Trophoblast cell (in vitro differentiated cells and primary cell): Measurements from ENCODE around the gene LIPG.
A peak's percentile ranks its signal among the peaks of the same experiment; 100 is the strongest.

Experiments
- DNase-seq, 2 donors: peaks; one replicate each; pipeline ENCODE4 v3.0.0-alpha.2; 2016
- H2AFZ ChIP-seq: 2 replicates; pipeline ENCODE4 v1.6.1; 2013; ENCODE audit warnings: low read length, moderate library complexity, mild to moderate bottlenecking; ENCODE audit not compliant: insufficient read depth, poor library complexity
- H2AK5ac ChIP-seq: 2 replicates; pipeline ENCODE4 v1.6.1; 2013; ENCODE audit warnings: mild to moderate bottlenecking, low read length
- H2BK120ac ChIP-seq: 2 replicates; pipeline ENCODE4 v1.6.1; 2013; ENCODE audit warnings: low read length, mild to moderate bottlenecking, moderate library complexity; ENCODE audit not compliant: insufficient read depth, poor library complexity
- H2BK12ac ChIP-seq: 2 replicates; pipeline ENCODE4 v1.6.1; 2013; ENCODE audit warnings: mild to moderate bottlenecking, low read length, moderate library complexity
- H2BK5ac ChIP-seq: 2 replicates; pipeline ENCODE4 v1.6.1; 2013; ENCODE audit warnings: low read length, low read depth, moderate library complexity, mild to moderate bottlenecking; ENCODE audit not compliant: poor library complexity
- H3K14ac ChIP-seq: 2 replicates; pipeline ENCODE4 v1.6.1; 2013; ENCODE audit warnings: mild to moderate bottlenecking, low read length
- H3K18ac ChIP-seq: 2 replicates; pipeline ENCODE4 v1.6.1; 2013; ENCODE audit warnings: mild to moderate bottlenecking, low read length
- H3K23ac ChIP-seq: 2 replicates; pipeline ENCODE4 v1.6.1; 2013; ENCODE audit warnings: low read length
- H3K27ac ChIP-seq: 2 replicates; pipeline ENCODE4 v1.5.1; 2013; ENCODE audit warnings: low read depth, mild to moderate bottlenecking, inconsistent platforms, low read length, moderate library complexity
- H3K27me3 ChIP-seq: 2 replicates; pipeline ENCODE4 v1.6.1; 2013; ENCODE audit warnings: inconsistent platforms, mild to moderate bottlenecking, low read length, moderate library complexity; ENCODE audit not compliant: insufficient read depth
- H3K36me3 ChIP-seq, 2 experiments: 1 replicate in 1 of 2; 2 replicates in 1 of 2; pipeline ENCODE4 v1.6.1; 2013; ENCODE audit warnings: low read length in 2 of 2, mild to moderate bottlenecking in 2 of 2, moderate library complexity in 1 of 2; ENCODE audit not compliant: insufficient read depth in 2 of 2, control insufficient read depth in 1 of 2
- H3K4ac ChIP-seq: 2 replicates; pipeline ENCODE4 v1.6.1; 2013; ENCODE audit warnings: low read depth, mild to moderate bottlenecking, low read length, moderate library complexity
- H3K4me1 ChIP-seq, 2 experiments: 1 replicate in 1 of 2; 2 replicates in 1 of 2; pipeline ENCODE4 v1.6.1; 2013; ENCODE audit warnings: low read length in 2 of 2, mild to moderate bottlenecking in 2 of 2, moderate library complexity in 1 of 2; ENCODE audit not compliant: insufficient read depth in 2 of 2, control insufficient read depth in 1 of 2
- H3K4me2 ChIP-seq: 2 replicates; pipeline ENCODE4 v1.6.1; 2013; ENCODE audit warnings: inconsistent platforms, mild to moderate bottlenecking, low read length, moderate library complexity
- H3K4me3 ChIP-seq: 2 replicates; pipeline ENCODE4 v1.5.1; 2013; ENCODE audit warnings: mild to moderate bottlenecking, low read depth, low read length, inconsistent platforms
- H3K79me1 ChIP-seq: one replicate; pipeline ENCODE4 v1.6.1; 2013; ENCODE audit warnings: low read length
- H3K79me2 ChIP-seq: 2 replicates; pipeline ENCODE4 v1.6.1; 2013; ENCODE audit warnings: low read length, mild to moderate bottlenecking; ENCODE audit not compliant: control insufficient read depth, insufficient read depth, poor library complexity
- H3K9ac ChIP-seq: 2 replicates; pipeline ENCODE4 v1.6.1; 2013; ENCODE audit warnings: mild to moderate bottlenecking, low read length
- H3K9me3 ChIP-seq: 2 replicates; pipeline ENCODE4 v1.6.1; 2013; ENCODE audit warnings: low read depth, mild to moderate bottlenecking, control low read depth, inconsistent platforms, low read length; ENCODE audit not compliant: insufficient read depth
- H4K12ac ChIP-seq: 2 replicates; pipeline ENCODE4 v1.6.1; 2013; ENCODE audit warnings: low read depth, mild to moderate bottlenecking, low read length, moderate library complexity
- H4K8ac ChIP-seq: 2 replicates; pipeline ENCODE4 v1.6.1; 2013; ENCODE audit warnings: low read depth, mild to moderate bottlenecking, low read length, moderate library complexity
- H4K91ac ChIP-seq: one replicate; pipeline ENCODE4 v1.6.1; 2013; ENCODE audit warnings: low read depth, mild to moderate bottlenecking, low read length, moderate library complexity
- WGBS: extraction: QIAGEN DNeasy Blood & Tissue Kit; methylation state at CpG from one replicate; pipeline ENCODE4 v1.1.7; 2013; ENCODE audit warnings: missing lambda C conversion rate; ENCODE audit not compliant: insufficient read length, insufficient coverage; ENCODE audit errors: extremely low coverage; 5-methylcytosine and 5-hydroxymethylcytosine counted together

LIPG gene

GRCh38 chr18:49597157-49597931 is 35.5 kb downstream of the LIPG start:
- H2AK5ac ChIP-seq, result no peak overlapping the region
- peaks cover 2% of the 10 kb centered on the region for H3K79me1 ChIP-seq
- H4K12ac ChIP-seq, result no peak overlapping the region
- no peaks in the 10 kb centered on the region for H3K9me3 ChIP-seq
- H4K91ac ChIP-seq, result no peak overlapping the region
- H2BK12ac ChIP-seq, result no peak overlapping the region
- WGBS, result no CpG with 5 or more reads among the region's 8 CpGs
- H4K8ac ChIP-seq, result no peak overlapping the region
- peaks cover 0 to 3% of the 10 kb centered on the region in 2 experiments for H3K4me1 ChIP-seq
- H2BK120ac ChIP-seq, result no peak overlapping the region
- no peaks in the 10 kb centered on the region for H3K27me3 ChIP-seq
- no peak overlapping the region for H3K4me2 ChIP-seq
- no peak overlapping the region for H2AFZ ChIP-seq
- H2BK5ac ChIP-seq, result no peak overlapping the region
- H3K4me3 ChIP-seq, result no peak overlapping the region
- H3K18ac ChIP-seq, result no peak overlapping the region
- no peak overlapping the region for H3K9ac ChIP-seq
- no peak overlapping the region for H3K4ac ChIP-seq
- no peak overlapping the region for H3K14ac ChIP-seq
- H3K27ac ChIP-seq, result no peak overlapping the region
- no peaks in the 10 kb centered on the region for H3K79me2 ChIP-seq
- DNase-seq, result peak; percentile 97 to 99
- H3K36me3 ChIP-seq, result no peaks in the 10 kb centered on the region
- no peak overlapping the region for H3K23ac ChIP-seq

DNA sequence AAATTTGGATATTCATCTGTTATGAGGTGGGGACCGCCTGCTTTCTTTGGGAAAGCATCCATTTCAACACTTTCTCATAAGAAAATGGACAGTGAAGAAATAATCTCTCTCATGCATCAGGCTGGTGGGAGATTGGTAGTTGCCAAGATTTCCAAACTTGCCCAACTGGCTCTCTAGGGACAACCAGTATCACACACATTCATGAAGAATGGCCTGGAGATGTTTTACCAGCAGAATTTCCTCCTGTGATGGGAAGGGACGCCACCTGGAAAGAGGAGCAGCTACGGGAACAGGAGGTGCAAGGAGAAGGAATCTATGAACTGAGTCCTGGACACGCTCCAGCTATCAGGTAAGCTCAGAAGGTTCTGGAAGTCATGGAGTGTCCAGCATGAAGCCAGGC is 39.4 kb downstream of the LIPG start:
- H3K79me2 ChIP-seq, result no peaks in the 10 kb centered on the region
- no peak overlapping the region for H2BK5ac ChIP-seq
- H3K23ac ChIP-seq, result peak overlapping the region; percentile 71
- no peaks in the 10 kb centered on the region for H3K27me3 ChIP-seq
- H4K8ac ChIP-seq, result no peak overlapping the region
- H4K12ac ChIP-seq, result no peak overlapping the region
- no peak overlapping the region for H4K91ac ChIP-seq
- no peak overlapping the region for H3K4ac ChIP-seq
- H3K18ac ChIP-seq, result no peak overlapping the region
- no peak overlapping the region for H3K4me2 ChIP-seq
- peak; percentile 77 to 88 for DNase-seq
- no CpG with 5 or more reads among the region's 4 CpGs for WGBS
- H2BK120ac ChIP-seq, result no peak overlapping the region
- no peak overlapping the region for H3K27ac ChIP-seq
- no peak overlapping the region for H2AK5ac ChIP-seq
- no peaks in the 10 kb centered on the region for H3K9me3 ChIP-seq
- H3K14ac ChIP-seq, result no peak overlapping the region
- no peak overlapping the region for H3K9ac ChIP-seq
- H3K36me3 ChIP-seq, result no peaks in the 10 kb centered on the region
- no peak overlapping the region for H3K4me3 ChIP-seq
- no peak overlapping the region for H2AFZ ChIP-seq
- peaks cover 0 to 3% of the 10 kb centered on the region in 2 experiments for H3K4me1 ChIP-seq
- H3K79me1 ChIP-seq, result peaks cover 2% of the 10 kb centered on the region
- H2BK12ac ChIP-seq, result no peak overlapping the region

GRCh38 chr18:49608366-49609255 is 46.8 kb downstream of the LIPG start:
- Histone ChIP-seq H3K18ac (no peak overlapping the region), H3K4me1 (peaks cover 0 to 2% of the 10 kb centered on the region in 2 experiments), H2AFZ (no peak overlapping the region), H3K9ac (no peak overlapping the region), H3K4me3 (no peak overlapping the region), H2BK12ac (no peak overlapping the region), H3K9me3 (no peaks in the 10 kb centered on the region), H2AK5ac (no peak overlapping the region), H3K27me3 (no peaks in the 10 kb centered on the region), H4K91ac (no peak overlapping the region), H4K12ac (no peak overlapping the region), H3K79me1 (no peaks in the 10 kb centered on the region), H3K4ac (no peak overlapping the region), H3K23ac (no peak overlapping the region), H3K36me3 (no peaks in the 10 kb centered on the region), H2BK120ac (no peak overlapping the region), H4K8ac (no peak overlapping the region), H3K14ac (no peak overlapping the region), H3K79me2 (no peaks in the 10 kb centered on the region), H3K4me2 (no peak overlapping the region), H2BK5ac (no peak overlapping the region), H3K27ac (no peak overlapping the region)
- no CpG with 5 or more reads among the region's 4 CpGs for WGBS
- no peak for DNase-seq

- WGBS, result no CpG with 5 or more reads among the region's 3 CpGs
- H2BK5ac ChIP-seq, result no peak overlapping the region
- no peaks in the 10 kb centered on the region for H3K36me3 ChIP-seq
- no peak overlapping the region for H4K91ac ChIP-seq
- H3K4me3 ChIP-seq, result no peak overlapping the region
- H3K79me1 ChIP-seq, result no peaks in the 10 kb centered on the region
- H3K9me3 ChIP-seq, result no peaks in the 10 kb centered on the region
- peaks cover 0 to 2% of the 10 kb centered on the region in 2 experiments for H3K4me1 ChIP-seq
- no peak overlapping the region for H2BK12ac ChIP-seq
- H3K4ac ChIP-seq, result no peak overlapping the region
- no peak overlapping the region for H4K12ac ChIP-seq
- no peak overlapping the region for H3K27ac ChIP-seq
- DNase-seq, result peak in 1 of 2 donors; percentile 30
- H3K27me3 ChIP-seq, result no peaks in the 10 kb centered on the region
- no peak overlapping the region for H2BK120ac ChIP-seq
- H2AFZ ChIP-seq, result no peak overlapping the region
- no peak overlapping the region for H3K23ac ChIP-seq
- no peak overlapping the region for H2AK5ac ChIP-seq
- no peak overlapping the region for H3K4me2 ChIP-seq
- no peak overlapping the region for H4K8ac ChIP-seq
- H3K79me2 ChIP-seq, result no peaks in the 10 kb centered on the region
- no peak overlapping the region for H3K9ac ChIP-seq
- no peak overlapping the region for H3K18ac ChIP-seq
- no peak overlapping the region for H3K14ac ChIP-seq
Measured at GRCh38 chr18:49609256-49610021, 47.6 kb downstream of the LIPG start.
